DMS 273 treated with DMSO at 0.1 percent for 48 hours (cell line): ENCODE data around the gene TCF7L2.

Experiments used
- DNase-seq: peaks from one replicate; lab custom pipeline; 2025; lab: John Stamatoyannopoulos, UW

TCF7L2 gene

DNA sequence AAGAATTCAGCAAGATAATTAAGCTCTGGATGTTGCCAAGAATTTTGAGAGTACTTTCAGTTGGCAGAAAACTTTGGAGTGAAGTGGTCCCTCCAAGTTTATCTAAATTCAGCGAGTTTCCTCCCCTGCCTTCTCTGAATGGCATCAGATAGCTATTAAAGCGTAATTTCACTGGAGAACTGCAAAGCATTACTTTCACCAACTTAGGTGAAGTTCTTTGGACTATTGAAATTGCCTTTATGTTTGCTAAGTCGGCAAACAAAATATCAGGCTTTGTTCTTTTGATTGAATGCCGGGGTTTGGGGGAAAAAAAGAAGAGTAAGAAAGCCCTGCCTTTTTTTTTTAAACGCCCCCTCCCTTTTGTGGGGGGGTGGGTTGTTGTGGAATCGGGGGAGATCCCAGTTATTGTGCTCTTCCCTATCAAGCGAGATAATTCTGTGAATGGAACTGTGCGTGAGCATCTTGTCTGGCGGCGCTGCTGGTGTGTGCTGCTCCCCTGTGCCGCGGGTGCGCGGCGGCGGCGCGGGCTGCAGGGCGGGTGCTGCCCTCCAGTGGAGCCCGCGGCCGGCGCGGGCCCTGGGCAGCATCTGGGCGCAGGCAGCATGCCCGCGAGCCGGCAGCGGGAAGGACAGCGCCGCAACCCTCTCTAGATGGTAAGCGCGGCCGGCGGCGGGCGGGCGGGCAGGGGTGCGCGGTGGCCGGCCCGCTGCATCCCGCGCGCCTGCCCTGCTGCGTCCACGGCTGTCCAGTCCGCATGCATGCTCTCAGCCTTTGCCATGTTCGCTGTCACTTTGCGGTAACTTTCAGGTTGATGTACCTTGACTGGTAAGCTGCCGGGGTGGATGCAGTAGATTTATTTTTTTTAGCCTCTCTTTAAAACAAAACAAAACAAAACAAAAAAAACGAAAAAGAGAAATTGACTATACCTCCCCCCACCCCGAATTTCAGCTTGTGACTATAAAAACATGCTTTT is 176.5 kb downstream of the TCF7L2 start:
- peak; percentile 9 for DNase-seq

DNA sequence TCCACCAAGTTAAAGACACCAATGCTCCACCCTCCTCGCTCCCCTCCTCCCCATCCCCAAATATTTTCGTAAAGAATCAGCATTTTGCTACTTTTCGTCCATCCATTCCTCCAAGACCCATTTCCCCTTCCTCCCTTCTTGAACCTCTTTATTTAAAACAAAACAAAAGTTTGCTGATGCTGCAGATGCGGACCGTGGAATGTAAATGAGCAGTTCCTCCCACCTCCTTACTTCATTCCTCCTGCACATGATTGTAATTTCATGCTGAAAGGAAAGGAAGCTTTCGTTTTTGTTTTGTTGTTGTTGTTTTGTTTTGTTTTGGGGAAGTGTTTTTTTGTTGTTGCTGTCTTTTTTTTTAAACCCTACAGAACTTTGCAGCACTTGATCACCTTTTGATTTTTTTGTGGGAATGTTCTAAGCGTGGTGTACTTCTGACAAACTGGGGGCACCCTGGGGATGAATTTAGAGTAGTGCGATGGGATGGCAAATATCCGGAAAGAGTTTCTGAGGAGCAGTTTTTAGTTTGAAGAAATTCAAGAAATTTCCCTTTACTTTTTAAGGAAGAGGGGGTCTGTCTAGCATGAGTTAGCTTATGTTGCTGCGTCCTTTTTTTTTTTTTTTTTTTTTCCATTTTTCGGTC is 177.3 kb downstream of the TCF7L2 start:
- DNase-seq = no peak

- DNase-seq = no peak
These were observed 177.8 kb downstream of the TCF7L2 start for GRCh38 chr10:113127901-113128283.

DNA sequence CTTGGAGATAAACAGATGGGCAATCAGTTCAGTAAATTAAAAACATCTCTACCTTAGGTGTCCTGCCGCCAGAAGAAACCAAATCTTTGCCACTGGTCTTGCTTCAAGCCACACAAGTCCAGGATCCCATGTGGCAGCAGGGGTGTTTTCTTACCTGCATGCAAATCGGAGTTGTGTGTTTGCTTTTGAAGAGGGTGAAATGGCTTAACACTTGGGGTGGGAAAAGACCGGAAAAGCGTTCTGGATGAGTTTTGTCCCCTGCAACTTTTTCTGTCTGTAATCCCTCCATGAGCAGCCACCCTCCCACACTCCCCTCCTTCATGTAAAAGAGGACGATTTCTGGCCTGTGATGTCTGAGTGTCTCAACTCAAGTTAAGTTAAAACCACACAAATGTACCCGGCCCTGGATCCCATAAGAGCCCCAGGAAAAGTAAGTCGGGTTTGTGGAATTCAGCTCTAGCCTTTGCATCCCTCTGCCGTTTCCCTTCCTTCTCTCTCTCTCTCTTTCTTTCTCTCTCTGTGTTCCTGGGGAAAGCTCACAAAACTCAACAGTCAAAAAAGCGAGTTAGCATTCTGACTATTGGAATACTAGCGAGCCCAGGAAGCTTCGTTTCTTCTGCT is 178.5 kb downstream of the TCF7L2 start:
- DNase-seq = no peak

DNA sequence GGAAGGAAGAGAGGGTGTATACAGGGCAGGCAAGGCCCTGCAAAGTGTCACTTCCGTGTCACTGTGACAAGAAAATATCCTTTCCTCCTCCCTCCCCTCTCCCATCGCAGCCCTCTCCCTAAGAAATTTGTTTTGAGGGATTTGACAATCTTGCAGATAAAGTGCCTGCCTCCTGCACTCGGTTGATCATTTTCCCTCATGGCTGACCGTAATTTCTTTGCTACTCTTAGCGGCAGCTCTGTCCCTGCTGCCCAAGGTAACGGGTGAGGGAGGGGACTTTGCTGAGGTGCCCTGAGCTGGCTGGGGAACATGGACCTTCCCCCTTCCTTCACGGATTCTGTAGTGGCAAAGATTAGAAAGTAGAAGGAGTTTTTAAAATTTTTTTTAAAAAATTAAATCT is 179.1 kb downstream of the TCF7L2 start:
- DNase-seq = no peak

DNA sequence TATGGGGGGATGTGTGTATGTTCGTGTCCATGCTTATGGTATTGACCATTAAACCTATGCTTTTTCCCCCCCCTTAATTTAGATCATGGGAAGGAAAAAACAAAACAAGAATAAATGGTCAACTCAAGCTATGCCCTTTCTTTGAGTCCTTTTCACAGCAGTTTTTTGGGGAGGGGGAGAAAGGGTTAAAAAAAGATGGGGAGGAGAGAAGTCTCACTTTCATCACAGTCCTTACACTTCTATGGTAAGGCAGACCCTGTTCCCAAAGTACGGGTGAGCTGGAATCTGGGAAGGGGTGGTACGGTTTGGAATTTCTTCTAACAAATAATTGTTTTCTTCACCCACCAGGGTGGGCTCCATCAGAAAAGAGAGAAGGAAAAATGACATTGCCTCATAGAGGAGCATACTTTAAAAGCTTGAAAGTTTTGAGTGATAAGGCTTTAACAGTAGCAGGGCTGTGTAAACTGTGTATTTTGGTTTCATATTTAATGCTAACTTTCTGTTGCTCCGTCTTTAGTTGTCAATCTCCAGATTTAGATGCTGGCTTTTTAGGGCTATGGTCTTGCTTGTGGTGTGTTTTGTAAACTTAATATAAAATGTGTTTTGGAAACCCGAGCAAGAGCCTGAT is 180.1 kb downstream of the TCF7L2 start:
- no peak for DNase-seq

DNA sequence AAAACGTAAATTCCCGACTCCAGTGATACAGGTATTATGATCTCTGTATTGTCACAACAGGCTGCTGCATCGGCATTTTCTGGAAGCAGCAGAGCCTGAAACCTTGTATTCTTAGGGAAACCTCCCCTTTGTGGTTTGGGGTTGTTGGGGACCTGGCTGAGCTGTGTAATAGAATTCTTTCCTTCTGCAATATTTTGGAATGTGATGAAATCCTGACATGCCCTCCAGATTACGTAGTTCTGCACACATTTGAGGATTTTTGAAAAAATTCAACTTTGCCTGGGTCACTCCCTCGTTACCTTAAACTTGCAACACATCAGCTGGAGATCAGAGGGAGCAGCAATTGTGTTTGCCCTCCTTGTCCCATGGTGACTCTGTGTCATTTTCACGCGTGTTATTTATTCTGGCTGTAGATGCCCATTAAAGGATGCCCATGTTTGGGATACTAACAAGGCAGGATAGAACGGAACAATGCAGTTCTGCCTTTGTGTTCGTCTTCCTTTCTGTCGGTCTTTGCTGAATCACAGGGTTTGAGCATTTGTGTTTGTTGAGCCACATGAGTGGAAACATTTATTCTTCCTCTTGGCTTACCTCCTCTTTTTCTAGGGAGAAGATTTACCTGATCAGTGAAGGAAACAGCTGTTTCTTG is 181.7 kb downstream of the TCF7L2 start:
- no peak for DNase-seq

DNA sequence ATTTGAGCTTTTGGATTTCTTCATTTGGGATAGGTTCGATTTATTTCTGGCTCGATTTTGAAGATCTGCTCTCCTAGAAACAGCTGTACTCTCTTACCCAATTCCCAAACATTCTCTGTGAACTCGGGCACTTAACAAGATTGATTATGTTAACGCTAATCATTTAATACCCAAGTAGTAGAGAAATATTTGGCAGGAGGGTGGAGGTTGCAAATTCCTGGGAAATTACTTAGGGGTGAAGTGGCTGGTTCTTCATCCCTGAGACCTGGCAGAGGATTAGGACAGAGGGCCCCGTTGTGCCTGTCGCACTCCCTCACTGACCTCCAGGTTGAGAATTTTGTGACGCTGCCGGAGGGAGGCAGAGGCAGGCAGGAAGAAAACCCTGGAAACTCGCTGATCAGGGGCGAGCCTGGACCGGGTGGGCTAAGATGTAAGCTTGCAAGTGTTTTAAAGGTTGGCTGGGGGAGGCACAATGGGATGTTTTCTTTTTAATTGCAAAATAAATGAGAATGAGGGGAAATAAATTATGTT is 182.6 kb downstream of the TCF7L2 start:
- DNase-seq = no peak

GRCh38 chr10:113133497-113134115 is 183.6 kb downstream of the TCF7L2 start:
- no peak for DNase-seq

DNA sequence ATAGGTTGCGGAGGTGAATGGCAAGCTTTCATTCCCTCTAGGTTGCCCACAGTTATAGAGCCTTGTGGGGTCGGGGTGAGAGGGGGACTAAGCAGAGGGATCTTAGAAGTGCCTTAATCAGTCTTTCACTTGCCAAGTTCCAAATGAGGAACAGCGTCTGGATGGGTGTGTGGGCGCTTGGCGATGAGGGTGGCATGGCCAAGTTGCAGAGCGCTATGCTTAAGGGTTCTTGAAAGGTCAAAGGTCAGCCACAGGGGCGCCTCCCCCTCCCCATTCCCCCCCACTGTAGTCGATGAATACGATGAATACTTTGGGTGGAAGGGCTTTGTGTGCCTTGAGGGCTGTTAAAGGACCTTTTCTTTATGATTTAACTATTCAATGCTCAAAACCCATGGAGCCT is 185.0 kb downstream of the TCF7L2 start:
- DNase-seq = no peak

GRCh38 chr10:113137941-113138685 is 188.1 kb downstream of the TCF7L2 start:
- DNase-seq = no peak

GRCh38 chr10:113138937-113139585 is 189.0 kb downstream of the TCF7L2 start:
- DNase-seq = no peak

DNA sequence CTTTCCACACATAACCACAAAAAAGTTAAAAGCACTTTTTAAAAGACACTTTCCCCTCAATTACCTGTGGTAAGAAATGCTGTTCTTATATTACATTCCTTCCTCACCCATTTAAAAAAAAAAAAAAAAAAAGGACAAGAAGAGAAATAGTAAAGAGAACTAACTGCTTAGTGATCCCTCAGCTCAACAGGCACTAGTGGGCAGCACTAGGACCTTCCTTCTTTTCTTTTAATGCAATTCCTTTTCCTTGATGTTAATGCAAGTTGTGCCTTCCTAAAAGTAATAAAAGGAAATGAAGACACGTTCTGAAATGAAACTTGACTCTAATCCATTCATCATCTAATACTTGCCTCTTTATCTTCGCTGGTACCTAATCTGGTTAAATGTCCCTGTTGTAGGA is 189.7 kb downstream of the TCF7L2 start:
- no peak for DNase-seq

DNA sequence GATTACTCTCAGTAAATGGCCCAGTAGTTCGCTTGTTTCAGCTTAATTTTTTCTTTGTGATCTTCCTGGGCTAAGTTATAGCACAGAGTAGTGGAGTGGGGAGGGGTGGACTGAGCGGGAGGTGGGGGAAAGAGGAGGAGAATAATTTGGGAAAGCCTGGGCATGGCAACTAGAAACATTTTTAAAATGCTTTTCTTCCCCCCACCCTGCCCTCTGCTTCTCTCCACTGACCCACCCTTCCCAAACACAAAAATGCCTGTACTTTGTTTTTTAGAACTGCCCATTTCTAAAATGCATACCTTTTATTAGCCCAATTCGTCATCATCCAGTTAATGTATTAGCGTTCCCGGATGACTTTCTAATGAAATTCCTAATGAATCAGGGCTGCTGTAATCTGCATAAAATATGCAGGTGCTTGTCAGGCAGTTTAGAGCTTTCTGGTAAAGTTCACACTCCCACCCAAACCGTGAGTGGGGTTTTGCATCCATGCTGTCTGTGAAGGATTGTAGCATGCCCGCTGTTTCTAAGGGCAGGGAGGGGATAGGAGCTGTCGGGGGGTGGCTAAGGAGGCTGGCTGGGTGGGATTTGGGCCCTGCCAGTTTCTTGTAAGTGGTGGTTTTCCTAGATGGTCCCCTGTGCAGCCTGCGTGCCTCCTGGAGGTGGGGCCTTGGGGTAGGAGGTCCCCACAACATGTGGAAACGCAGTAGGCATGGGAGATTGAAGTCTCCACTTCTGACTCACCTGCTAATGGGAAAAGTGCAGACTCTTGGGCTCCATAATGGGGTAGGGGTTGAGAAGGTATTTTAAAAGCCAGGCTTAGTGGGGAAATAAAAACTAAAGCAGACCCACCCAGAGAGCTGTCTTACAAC is 190.3 kb downstream of the TCF7L2 start:
- no peak for DNase-seq

- DNase-seq = no peak
These were observed 192.7 kb downstream of the TCF7L2 start for GRCh38 chr10:113142601-113143362.

DNA sequence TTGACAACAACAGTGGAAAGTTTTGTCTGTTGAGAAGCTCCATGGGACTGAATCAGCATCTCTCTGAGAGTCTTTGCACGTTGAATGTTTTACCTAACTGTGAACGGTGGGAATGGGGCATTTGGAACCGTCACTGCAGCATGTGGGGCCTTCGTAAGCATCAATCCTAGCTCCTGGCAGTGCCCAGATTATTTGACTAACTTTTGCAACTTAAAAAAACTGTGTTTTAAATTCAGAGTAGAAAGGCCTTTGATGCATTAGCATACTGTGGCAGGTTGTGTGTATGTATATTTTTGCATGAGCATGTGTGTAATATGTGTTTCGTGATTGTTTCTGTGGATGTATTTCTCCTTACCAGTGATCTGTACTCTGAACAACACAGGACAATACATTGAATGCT is 194.5 kb downstream of the TCF7L2 start:
- no peak for DNase-seq

DNA sequence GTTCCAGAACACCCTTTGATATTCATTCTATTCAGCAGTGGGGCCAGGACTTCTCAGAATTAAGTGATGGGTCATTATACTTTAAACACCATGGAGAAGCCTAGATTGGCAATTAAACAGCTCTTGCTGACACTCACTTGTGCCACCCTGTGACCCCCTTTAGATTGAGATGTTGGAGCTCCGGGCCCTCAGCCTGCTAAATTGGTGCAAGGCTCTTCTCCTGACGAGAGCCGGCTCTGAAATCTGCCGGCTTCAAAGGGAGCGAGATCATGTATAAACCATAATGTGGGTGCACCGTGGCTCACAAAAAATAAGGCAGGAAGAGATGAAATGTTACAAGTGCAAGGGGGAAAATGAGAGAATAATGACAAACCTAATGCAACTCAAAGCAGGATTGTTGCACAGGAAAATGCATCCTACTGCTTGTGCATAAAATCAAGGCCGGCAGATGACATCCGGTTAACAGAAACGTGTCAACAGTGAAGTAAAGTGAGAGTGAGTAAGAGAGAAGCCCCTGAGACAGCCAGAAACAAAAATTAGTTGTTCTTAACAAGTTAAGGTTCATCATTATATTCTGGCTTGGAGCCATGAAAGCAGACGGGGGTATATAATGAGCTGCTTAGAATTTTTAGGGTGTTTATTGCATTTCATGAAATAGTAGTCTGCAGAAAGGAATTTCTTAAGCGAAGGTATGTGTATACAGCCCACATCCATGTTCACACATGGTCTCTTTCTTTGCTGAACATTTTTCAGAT is 198.2 kb downstream of the TCF7L2 start:
- no peak for DNase-seq
